H54 (cell line): Measurements from ENCODE around the gene TMA7.

Source experiments
- DNase-seq: peaks from one replicate; pipeline ENCODE4 v3.0.0; 2011; ENCODE audit warnings: low spot score, mixed read lengths; ENCODE audit not compliant: insufficient read length
- FAIRE-seq: peaks from 3 replicates; lab custom pipeline; 2011; peaks lifted over from hg19 to GRCh38; lab: Jason Lieb, UNC
- POLR2A ChIP-seq: IDR thresholded peaks from 2 replicates; pipeline ENCODE4 v1.6.1; 2011; ENCODE audit warnings: low read depth, mild to moderate bottlenecking, low read length

The TMA7 gene

DNA sequence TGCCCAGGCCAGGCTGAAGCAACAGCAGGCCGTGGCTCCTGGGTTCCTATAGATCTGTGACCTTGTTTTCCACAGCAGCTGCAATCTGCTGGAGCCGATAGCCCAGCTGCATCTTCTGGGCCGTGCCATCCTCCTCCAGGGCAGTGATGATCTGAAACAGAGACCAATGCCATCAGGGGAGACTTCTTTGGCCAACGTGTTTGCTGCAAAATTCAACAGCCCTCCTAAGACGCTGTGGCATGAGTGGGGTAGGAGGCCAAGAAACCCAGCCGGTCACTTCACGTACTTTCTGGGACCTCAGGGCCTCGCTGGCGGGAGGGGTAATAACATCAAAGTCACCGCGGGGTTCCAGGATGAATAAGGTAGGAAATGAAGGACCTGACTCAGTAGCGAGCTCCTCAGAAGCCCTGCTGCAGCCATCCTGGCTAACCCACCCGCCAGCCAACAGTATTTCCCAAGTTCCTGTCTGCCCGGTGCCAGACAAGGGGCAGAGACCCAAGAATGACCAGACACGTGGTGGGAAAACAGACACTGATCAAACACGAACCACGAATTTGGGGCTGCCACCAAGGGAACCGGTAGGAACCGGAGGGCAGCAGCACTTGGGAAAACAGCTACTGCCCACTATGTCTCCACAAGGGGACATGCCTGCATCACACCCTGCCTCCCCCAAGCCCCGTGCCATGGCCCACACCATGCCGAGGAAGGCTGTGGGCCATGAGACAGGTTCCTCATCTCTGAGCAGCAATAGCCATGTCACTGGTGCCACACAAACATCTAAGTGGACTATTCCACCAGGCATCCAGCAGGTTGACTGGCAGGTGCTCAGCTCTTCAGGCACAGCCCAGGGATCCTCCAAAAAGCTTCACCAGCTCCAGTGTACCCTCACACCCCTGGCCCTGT lies 35.4 kb upstream of the TMA7 start:
- no peak for FAIRE-seq
- no peak for TF ChIP-seq POLR2A
- peak; percentile 0 for DNase-seq

DNA sequence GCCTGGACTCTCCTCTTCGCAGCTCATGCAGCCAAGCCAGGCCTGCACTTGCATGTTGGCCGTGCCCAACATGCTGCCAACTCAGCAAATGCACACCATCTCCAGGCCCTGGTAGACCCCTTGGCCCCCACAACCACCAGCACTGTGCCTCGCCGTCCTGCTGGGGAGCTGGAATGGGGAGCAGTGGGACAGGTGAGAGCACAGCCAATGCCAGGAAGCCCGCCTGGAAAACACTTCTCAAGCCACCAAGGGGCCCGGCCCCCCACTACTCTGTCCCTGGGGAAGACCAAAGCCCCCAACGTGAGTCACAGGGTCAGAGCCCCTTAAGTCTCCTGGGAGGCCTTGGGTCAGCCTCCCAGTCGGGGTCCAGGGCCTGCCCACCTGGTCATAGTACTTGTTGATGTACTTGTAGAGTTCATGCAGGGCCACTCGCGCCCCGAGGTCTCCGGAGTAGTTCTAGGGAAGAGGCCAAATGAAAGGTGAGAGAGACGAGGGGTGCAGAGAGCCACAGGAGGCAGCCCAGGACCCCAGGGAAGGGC lies 34.6 kb upstream of the TMA7 start:
- FAIRE-seq (no peak), DNase-seq (no peak)
- no peak for TF ChIP-seq POLR2A

DNA sequence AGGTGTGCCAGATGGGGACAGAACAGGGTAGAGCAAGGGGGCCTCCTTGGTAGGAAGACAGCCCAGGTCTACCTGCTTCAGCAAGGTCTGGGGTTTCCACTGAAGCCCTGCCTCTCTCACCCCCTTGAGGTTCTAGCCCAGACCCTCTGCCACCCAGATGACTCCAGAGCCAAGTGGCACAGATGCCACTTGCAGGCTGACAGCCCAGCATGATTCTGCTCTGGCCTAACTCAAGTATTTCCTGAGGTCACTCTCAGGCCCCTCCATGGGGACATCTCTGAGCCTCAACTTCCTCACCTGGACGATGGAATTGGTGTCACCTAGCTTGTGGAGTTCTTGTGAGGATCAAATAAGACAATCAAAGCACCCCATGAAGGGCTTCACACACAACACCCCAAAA lies 34.1 kb upstream of the TMA7 start:
- FAIRE-seq, result no peak
- TF ChIP-seq POLR2A, result no peak
- DNase-seq, result no peak

DNA sequence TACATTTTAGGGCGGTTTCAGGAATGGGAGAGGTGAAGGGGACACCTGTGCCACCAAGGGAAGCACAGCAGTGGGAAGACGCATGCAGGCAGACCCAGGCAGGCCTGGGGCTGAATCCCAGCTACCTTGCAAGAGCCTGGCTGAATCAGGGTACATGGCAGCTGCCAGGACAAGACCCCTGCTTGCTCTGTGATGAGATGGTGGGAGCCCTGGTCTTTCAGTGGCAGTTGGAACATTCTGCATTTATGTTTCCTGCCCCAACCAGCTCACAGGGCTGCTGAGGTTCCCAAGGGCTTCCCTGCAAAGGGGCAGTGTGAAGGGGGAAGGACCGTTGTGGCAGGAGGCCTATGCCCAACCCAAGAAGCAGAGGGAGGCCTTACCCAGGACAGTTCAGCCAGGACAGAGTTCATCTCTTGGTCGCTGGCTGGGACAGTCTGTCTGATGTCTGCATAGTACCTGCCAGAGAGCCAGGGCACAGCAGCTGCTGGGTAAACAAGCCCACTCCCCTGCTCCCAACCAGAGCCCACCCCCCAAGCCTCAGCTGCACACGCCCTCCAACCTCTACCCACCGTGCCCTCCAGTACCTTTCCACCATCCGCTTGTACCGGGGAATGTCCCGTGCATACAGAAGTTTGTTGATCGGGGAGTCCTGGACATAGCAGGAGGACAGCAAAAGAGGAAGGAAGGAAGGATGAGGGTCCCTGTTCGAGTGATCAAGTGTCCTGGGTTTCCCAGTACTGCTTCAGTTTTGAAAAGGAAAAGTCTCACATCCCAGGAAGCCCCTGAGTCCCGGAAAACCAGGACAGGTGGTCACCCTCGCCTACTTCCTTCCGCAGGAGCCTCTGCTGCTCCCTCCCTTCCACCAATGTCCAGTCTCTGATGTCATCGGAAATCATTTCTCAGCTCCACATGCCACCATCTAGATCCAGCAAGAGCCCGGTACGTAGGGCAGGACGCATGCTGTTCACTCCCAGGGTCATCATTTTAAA lies 33.3 kb upstream of the TMA7 start:
- TF ChIP-seq POLR2A, result no peak
- FAIRE-seq, result no peak
- no peak for DNase-seq

DNA sequence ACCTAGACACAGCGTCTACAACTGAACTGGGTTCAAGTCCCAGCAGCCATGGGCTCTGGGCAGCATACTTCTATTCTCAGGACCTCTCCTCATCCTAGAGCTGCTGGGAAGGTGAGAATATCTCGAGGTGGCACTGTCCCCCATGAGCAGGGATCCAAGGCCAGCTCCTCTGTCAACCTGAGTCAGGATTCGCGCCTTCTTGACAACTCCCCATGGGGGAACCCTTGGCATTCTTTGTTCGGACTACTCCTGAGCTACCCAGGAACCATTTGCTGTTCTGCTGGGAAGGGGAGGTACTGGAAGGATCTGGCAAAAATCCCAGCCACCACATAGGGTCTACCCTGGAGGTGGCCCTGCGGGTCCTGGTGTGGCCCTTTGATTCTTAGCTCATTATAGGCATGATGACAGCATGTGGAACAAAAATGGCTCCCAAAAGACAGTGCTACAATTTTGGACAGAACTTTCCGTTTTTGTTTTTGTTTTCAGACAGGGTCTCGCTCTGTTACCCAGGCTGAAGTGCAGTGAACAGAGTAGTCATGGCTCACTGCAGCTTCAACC lies 32.4 kb upstream of the TMA7 start:
- TF ChIP-seq POLR2A, result no peak
- FAIRE-seq, result no peak
- no peak for DNase-seq

GRCh38 chr3:48408823-48409281 lies 31.2 kb upstream of the TMA7 start:
- no peak for FAIRE-seq

GRCh38 chr3:48409291-48410201 lies 30.5 kb upstream of the TMA7 start:
- no peak for TF ChIP-seq POLR2A
- FAIRE-seq (no peak), DNase-seq (no peak)

More at GRCh38 chr3:48408823-48409281, 31.2 kb upstream of the TMA7 start:
- DNase-seq, result no peak
- TF ChIP-seq POLR2A, result no peak

- DNase-seq, result no peak
- TF ChIP-seq POLR2A, result no peak
- FAIRE-seq, result no peak
Observed at GRCh38 chr3:48410205-48411040, 29.6 kb upstream of the TMA7 start.

DNA sequence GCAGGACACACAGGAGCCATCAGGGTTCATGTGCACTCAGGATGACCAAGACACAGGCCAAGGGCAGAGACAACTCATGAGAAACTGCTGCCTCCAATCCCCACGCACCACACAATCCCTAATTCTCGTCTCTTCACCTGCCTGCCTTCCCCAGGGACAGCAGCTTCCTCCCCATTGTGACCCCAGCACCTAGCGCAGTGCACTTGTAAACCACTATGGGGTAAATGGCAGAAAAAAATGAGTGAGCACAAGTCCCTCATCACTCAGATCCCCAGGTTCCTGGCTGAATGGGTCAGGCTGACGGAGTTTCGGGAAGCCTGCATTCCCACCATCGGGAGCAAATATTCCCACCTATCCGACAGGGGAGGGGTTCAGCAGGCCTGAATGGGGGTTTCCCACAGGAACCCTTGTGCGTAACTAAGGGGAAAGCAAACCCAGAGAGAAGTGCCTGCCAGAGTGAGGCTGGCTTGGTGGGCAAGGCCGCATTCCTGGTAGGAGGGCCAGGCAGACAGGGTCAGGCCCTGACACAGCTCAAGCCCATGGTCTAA lies 28.9 kb upstream of the TMA7 start:
- no peak for TF ChIP-seq POLR2A
- no peak for DNase-seq
- no peak for FAIRE-seq

DNA sequence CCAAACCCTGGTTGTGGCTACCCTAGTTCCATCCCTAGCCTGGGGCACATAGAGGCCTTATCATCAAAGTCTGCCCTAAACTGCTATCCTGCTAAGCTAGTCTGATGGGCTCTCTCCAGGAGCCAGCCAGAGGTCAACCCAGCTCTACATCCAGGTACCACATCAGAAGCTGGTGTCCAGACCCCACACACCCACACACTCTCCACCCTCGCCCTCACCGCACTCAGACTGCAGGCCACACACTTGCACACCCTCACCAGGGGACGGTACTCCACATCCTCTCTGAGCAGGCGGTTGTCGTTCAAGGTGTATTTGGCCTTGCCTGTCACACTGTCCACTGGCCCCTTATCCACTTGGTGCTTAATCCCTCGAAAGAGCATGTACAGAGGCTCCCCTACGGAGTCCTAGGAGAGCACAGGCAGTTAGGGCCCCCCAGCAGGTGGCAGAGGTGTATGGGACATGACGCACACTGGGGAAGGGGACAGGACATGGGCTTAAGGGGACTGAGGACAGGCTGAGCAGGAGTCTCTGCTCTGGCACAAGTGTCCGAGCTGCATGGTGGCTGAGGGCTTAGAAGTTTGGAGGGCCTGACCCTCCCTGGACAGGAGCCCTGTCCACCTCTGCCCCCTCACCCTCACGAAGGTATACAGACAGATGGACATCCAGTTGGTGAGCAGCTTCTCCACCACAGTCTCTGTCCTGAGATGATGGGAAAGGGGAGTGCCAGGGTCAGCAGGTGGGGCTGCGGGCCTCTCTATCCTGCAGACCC lies 28.3 kb upstream of the TMA7 start:
- no peak for TF ChIP-seq POLR2A
- FAIRE-seq, result no peak
- no peak for DNase-seq
